Activated CD8-positive, alpha-beta memory T cell treated with anti-CD3 and anti-CD28 coated beads, Interleukin-2, amount 10 ng/mL, durations not matched to agents 7 days and 5 days (primary cell): Measurements from ENCODE around the gene IL15RA. TPM values are rescaled to one million over a fixed set of nuclear protein-coding genes. Genes with fewer than 3 reads are reported as not detected.
"Not testable (repeated sequence)": the region's sequence is repeated elsewhere in the genome, so short reads cannot be mapped to it uniquely, and the experiment has no call there.

ENCODE experiments used
- ATAC-seq: fragments of 150-1000 bp; cut with Tn5 transposase; one replicate; pipeline ENCODE4 v1.10.0; 2021; ENCODE audit warnings: moderate library complexity
- CTCF ChIA-PET: fragments of 350-600 bp; sonication (Branson Sonifier 250); formaldehyde crosslinking; loops from one replicate; lab custom pipeline; 2021; ENCODE audit warnings: antibody characterized with exemption; lab: Charles Lee
- DNase-seq: peaks from one replicate; pipeline ENCODE4 v3.0.0-alpha.2; 2020
- H3K27ac Mint-ChIP-seq: one replicate; pipeline ENCODE4 v1.8.0; 2021; ENCODE audit warnings: mild to moderate bottlenecking, mixed read lengths
- H3K27me3 Mint-ChIP-seq: one replicate; pipeline ENCODE4 v1.8.0; 2021; ENCODE audit warnings: mixed read lengths
- H3K36me3 Mint-ChIP-seq: one replicate; pipeline ENCODE4 v1.8.0; 2021; ENCODE audit warnings: mild to moderate bottlenecking, mixed read lengths
- H3K4me1 Mint-ChIP-seq: one replicate; pipeline ENCODE4 v1.8.0; 2021; ENCODE audit warnings: mixed read lengths
- H3K4me3 Mint-ChIP-seq: one replicate; pipeline ENCODE4 v1.8.0; 2021; ENCODE audit warnings: mild to moderate bottlenecking, moderate library complexity, mixed read lengths
- H3K9me3 Mint-ChIP-seq: one replicate; pipeline ENCODE4 v1.8.0; 2022; ENCODE audit warnings: low read depth, mixed read lengths
- total RNA-seq, 2 experiments: library from RNA; stranded (reverse); gene quantifications; one replicate each; pipeline ENCODE4 v1.2.3, GENCODE V29; 2021

IL15RA gene
- total RNA-seq, 2 experiments from 2014 or later = 31.1 to 31.7 TPM

DNA sequence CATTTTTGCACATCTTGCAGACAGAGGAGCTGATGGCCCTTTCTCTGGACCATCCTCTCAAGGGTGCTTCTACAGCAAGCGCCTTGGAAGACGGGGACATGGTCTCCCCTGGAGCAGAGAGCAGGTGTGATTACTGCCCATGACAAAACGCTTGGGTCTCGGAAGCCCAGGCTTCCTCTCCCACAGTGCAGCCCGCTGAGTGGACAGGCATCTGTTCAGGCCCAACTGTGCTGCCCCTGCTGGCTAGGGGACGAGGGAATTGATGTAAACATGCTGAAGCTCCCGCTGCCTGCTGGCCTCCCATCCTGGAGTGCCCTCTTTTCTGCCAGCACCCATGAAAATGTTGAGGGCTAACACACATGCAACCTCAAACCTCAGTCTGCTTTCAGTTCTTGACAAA is 14.3 kb downstream of the IL15RA start:
- Mint-ChIP-seq H3K27me3 (no peaks in the 10 kb centered on the region), H3K4me1 (no peaks in the 10 kb centered on the region), H3K9me3 (no peaks in the 10 kb centered on the region), H3K4me3 (no peak overlapping the region), H3K36me3 (peaks cover 45% of the 10 kb centered on the region), H3K27ac (no peak overlapping the region)
- ATAC-seq = no peak
- no peak for DNase-seq
- CTCF ChIA-PET = interaction anchor here (0.6 kb wide), 1 partner anchor 78 kb away, joined by 3 read pairs; no protein-coding TSS in a partner anchor

DNA sequence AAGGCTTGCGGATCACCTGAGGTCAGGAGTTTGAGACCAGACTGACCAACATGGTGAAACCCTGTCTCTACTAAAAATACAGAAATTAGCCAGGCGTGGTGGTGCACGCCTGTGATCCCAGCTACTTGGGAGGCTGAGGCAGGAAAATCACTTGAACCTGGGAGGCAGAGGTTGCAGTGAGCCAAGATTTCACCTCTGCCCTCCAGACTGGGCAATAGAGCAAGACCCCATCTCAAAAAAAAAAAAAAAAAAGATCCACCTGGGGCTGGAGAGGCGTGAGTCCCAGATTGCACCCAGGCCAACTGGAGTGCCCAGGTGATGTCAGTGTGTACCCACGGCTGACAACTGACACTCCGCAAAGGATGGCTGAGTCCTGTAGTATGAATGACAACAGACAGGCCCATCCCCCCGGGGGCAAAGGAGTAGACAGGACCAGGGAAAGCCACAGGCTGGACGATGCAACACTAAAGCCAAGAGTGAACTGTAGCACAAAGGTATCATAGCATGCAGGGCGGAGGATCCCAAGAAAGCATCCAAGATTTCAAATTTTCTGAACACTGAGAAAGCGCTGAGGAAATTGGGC is 14.9 kb downstream of the IL15RA start:
- ATAC-seq, H3K27me3 Mint-ChIP-seq, H3K9me3 Mint-ChIP-seq, H3K4me3 Mint-ChIP-seq, H3K4me1 Mint-ChIP-seq, DNase-seq, H3K27ac Mint-ChIP-seq: not testable (repeated sequence)
- H3K36me3 Mint-ChIP-seq = peaks cover 44% of the 10 kb centered on the region
- CTCF ChIA-PET = interaction anchor here (0.6 kb wide), 1 partner anchor 77 kb away, joined by 3 read pairs; no protein-coding TSS in a partner anchor

DNA sequence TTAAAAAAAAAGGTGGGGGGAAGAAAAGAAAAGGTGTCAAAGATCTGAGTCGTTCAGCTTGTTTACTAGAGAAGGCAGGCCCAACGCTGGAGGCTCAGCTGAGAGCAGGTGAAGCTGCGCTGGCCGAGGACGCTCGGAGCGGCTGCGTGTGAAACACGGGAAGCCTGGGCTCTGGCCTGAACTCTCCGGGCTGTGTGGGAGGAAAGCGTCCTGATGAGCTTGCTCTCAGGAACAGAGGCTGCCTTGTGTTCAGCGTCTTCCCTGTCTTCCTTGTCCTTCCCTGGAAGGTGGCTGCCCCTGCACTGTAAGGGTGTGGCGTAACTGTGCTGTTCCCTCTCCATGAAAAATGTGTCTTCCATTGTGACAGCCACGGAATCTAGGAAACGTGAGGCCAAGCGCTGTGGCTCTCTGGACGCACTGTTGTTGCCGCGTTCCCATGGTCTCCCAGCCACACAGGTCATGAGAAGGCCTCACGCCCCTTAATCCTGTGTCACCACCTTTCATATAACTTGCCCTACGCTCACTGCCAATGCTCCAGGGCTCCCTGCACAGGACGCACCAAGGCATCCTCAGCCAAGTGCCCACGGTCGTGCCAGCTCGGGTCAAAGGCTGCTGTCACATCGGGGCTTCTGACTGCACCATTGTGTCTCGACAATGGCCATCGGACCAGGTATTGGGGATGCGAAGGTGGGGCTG is 15.8 kb downstream of the IL15RA start:
- Mint-ChIP-seq H3K27me3 (no peaks in the 10 kb centered on the region), H3K4me3 (no peak overlapping the region), H3K36me3 (peaks cover 41% of the 10 kb centered on the region), H3K9me3 (no peaks in the 10 kb centered on the region), H3K4me1 (no peaks in the 10 kb centered on the region), H3K27ac (no peak overlapping the region)
- ATAC-seq = no peak
- CTCF ChIA-PET = interaction anchor here (1.5 kb wide), 1 partner anchor 16 kb away, joined by 3 read pairs; the partner anchor contains the start of gene IL15RA
- no peak for DNase-seq

DNA sequence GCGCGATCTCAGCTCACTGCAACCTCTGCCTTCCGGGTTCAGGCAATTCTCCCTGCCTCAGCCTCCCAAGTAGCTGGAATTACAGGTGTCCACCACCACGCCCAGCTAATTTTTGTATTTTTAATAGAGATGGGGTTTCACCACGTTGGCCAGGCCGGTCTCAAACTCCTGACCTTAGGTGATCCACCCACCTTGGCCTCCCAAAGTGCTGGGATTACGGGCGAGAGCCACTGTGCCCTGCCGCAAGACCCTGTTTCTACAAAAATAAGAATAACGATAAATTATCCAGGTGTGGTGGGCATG is 16.4 kb downstream of the IL15RA start:
- H3K4me1 Mint-ChIP-seq, H3K27ac Mint-ChIP-seq, H3K4me3 Mint-ChIP-seq, DNase-seq, ATAC-seq, H3K9me3 Mint-ChIP-seq, H3K27me3 Mint-ChIP-seq: not testable (repeated sequence)
- peaks cover 46% of the 10 kb centered on the region for H3K36me3 Mint-ChIP-seq
- CTCF ChIA-PET = interaction anchor here (1.5 kb wide), 1 partner anchor 17 kb away, joined by 3 read pairs; the partner anchor contains the start of gene IL15RA

DNA sequence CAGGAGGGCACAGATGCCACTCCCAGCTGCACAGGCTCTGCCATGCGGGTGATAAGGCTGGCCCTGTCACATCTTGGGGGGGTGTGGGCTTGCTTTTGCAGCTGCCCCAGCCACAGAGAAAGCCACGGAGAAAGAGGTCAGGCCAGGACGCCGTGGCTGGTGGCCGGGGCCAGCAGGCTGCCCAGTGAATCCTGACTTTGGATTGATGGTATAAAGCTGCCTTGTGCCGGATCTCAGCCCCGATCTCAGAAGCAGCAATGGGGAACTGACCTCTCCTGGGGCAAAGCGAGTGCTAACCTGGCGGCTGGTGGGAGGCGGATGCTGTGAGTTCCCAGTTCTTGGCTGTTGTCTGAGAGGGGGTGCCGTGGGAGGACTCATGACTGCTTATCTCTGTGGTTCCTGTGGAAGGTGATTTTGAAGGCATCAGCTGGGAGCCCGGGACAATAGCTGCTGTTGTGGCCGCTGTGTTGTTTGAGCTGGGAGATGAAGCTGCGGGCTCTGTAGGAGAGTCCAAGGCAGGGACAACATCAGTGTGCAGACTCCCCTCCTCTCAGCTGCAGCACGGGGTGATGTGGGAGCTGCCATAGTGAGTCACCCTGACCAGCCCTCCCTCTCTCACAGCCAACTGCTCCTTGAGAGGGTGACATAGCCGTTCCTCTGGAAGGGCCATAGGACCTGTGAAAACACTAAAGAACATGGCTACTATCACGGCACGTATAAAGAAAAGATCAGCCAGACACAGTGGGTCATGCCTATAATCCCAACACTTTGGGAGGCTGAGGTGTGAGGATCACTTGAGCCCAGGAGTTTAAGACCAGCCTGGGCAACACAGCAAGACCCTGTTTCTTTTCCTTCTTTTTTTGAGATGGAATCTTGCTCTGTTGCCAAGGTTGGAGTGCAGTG is 17.0 kb downstream of the IL15RA start:
- H3K27me3 Mint-ChIP-seq = no peaks in the 10 kb centered on the region
- H3K27ac Mint-ChIP-seq = no peak overlapping the region
- H3K4me3 Mint-ChIP-seq = no peak overlapping the region
- ATAC-seq (no peak), DNase-seq (no peak)
- CTCF ChIA-PET = interaction anchor here (1.5 kb wide), 1 partner anchor 18 kb away, joined by 3 read pairs; the partner anchor contains the start of gene IL15RA
- peaks cover 45% of the 10 kb centered on the region for H3K36me3 Mint-ChIP-seq
- no peaks in the 10 kb centered on the region for H3K4me1 Mint-ChIP-seq
- H3K9me3 Mint-ChIP-seq = no peaks in the 10 kb centered on the region

DNA sequence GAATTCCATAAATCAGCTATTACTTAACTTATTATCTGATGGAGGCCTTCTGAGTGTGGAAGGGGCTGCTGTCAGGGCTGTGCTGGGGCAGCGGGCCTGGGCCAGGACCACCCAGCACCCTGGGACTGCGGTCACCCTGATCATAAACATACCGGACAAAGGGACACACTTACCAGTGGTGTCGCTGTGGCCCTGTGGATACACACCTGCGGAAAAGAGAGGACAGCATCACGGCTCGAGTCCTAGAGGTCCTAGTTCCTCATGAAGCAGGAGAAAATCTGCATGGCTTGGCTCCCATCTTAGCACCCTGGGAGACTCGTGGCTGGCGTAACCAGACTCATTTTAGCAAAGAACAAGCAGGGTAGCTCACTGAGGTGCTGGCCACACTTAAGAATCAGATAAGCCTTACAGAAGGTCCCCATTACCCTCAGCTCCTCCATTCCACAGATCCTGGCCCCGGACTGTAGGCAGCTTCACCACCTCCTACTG is 17.7 kb downstream of the IL15RA start:
- CTCF ChIA-PET = no interaction called here
- DNase-seq = no peak
- Mint-ChIP-seq H3K27me3 (no peaks in the 10 kb centered on the region), H3K9me3 (no peaks in the 10 kb centered on the region), H3K4me3 (no peak overlapping the region), H3K4me1 (no peaks in the 10 kb centered on the region), H3K27ac (no peak overlapping the region), H3K36me3 (peaks cover 41% of the 10 kb centered on the region)
- ATAC-seq = no peak

DNA sequence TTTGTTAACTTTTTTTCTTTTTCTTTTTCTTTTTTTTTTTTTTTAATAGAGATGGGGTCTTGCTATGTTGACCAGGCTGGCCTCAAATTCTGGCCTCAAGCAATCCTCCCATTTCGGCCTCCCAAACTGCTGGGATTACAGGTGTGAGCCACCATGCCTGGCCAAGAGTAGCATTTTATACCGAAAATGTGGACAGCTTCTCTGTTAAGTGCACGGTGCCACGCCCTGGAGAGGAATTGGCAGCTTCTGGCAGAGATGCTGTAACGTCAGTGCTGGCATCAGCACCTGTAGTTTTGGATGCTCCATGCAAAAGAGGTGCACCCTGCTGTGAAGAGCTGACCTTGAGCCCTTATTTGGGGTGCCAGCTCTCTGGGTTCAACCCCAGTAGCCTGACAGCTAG is 18.2 kb downstream of the IL15RA start:
- H3K9me3 Mint-ChIP-seq = no peaks in the 10 kb centered on the region
- DNase-seq (no peak), ATAC-seq (no peak)
- H3K27me3 Mint-ChIP-seq = no peaks in the 10 kb centered on the region
- peaks cover 39% of the 10 kb centered on the region for H3K36me3 Mint-ChIP-seq
- no peaks in the 10 kb centered on the region for H3K4me1 Mint-ChIP-seq
- H3K27ac Mint-ChIP-seq = no peak overlapping the region
- H3K4me3 Mint-ChIP-seq = no peak overlapping the region
- CTCF ChIA-PET = no interaction called here

DNA sequence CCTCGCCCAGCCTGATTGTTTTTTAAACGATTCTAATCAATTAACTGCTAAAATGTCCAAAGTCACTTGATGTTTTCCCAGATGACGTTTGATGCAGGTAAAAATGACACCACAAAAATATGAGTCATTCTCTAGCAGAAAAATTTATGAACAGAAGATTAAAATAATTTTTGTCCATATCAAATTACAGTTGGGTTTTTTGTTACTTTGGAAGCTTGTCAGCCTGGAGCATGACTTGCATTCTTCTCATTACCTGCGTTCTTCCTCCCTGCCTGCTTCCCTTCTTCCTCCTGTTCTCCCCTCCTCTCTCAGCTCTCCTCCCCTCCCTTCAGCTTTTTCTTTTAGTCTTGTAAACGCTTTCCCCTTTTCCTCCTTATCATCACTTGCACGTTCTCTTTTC is 18.7 kb downstream of the IL15RA start:
- Mint-ChIP-seq H3K4me3 (no peak overlapping the region), H3K4me1 (no peaks in the 10 kb centered on the region), H3K27ac (no peak overlapping the region), H3K27me3 (no peaks in the 10 kb centered on the region), H3K36me3 (peaks cover 38% of the 10 kb centered on the region), H3K9me3 (no peaks in the 10 kb centered on the region)
- ATAC-seq (no peak), DNase-seq (no peak)
- CTCF ChIA-PET = no interaction called here

DNA sequence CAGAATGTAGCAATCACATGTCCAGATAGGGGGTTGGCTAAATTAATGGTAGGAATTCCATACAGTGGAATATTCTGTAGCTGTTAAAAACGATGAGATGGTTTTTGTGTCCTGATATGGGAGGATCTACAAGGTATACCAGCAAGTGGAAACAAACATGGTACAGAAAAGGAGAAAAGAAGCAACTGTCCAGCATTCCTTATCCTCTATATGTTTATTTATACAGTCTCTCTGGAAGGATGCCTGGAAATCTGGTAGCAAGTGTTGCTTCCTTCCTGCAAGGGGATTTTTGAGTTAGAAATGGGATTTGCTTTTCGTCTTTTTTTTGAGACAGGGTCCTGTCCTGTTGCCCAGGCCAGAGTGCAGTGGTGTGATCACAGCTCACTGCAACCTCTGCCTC is 19.3 kb downstream of the IL15RA start:
- H3K36me3 Mint-ChIP-seq = peaks cover 36% of the 10 kb centered on the region
- H3K9me3 Mint-ChIP-seq = no peaks in the 10 kb centered on the region
- DNase-seq = no peak
- H3K4me3 Mint-ChIP-seq = no peak overlapping the region
- H3K4me1 Mint-ChIP-seq = no peaks in the 10 kb centered on the region
- ATAC-seq = no peak
- no peak overlapping the region for H3K27ac Mint-ChIP-seq
- CTCF ChIA-PET = no interaction called here
- H3K27me3 Mint-ChIP-seq = no peaks in the 10 kb centered on the region

DNA sequence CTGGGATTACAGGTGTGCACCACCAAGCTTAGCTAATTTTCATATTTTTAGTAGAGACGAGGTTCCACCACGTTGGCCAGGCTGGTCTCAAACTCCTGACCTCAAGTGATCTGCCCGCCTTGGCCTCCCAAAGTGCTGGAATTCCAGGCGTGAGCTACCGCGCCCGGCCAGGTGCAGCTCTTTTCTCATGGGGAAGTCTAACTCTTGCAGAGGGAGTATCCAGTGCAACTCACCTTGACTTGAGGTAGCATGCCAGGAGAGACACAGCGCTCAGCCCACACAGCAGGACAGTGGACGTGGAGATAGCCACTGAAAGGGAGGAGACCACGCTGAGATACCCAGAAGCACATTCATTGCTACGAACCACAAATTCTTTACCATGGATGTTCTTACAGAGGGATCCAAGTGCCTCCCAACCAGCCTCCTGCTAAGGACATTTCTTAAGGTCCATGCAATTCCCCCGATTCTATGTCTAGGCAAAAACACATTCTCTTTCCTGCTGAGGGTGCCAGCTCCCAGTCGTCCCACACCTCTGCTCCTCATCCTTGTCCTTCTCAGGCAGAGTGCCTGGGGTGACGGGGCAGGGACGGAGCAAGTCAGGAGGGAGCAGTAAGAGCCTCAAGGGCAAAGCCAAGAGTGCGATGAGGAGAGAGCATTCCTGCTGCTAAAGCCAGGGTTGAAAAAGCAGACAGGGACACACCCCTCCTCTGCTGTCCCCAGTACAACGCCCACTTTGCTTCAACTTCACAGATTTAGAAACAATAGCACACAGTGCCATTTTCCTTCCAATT is 21.0 kb downstream of the IL15RA start:
- Mint-ChIP-seq H3K9me3 (no peaks in the 10 kb centered on the region), H3K36me3 (peaks cover 35% of the 10 kb centered on the region), H3K27me3 (no peaks in the 10 kb centered on the region), H3K27ac (no peak overlapping the region), H3K4me1 (no peaks in the 10 kb centered on the region), H3K4me3 (no peak overlapping the region)
- ATAC-seq (no peak), DNase-seq (no peak)
- CTCF ChIA-PET = no interaction called here

DNA sequence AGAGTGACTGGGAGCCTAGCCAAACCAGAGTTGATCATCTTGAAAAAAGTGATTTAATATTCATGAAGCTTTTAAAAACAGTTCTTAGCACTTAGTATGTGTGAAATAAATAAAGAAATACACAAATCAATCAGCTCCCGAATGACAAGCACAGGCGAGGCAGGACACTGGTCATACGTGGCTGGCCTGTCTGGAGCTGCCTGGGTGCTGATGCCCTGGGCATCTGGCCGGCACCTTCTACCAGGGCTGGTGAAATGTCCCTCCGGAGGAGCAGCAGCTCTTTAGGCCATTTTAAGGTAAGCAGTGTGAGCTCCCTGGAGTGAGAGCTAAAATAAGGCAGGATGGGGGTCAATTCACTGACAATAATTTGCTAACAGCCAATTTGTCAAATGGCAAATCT is 23.7 kb downstream of the IL15RA start:
- H3K27me3 Mint-ChIP-seq = no peaks in the 10 kb centered on the region
- no peak overlapping the region for H3K27ac Mint-ChIP-seq
- peaks cover 20% of the 10 kb centered on the region for H3K36me3 Mint-ChIP-seq
- H3K4me1 Mint-ChIP-seq = no peaks in the 10 kb centered on the region
- H3K4me3 Mint-ChIP-seq = no peak overlapping the region
- H3K9me3 Mint-ChIP-seq = no peaks in the 10 kb centered on the region
- DNase-seq (no peak), ATAC-seq (no peak)
- CTCF ChIA-PET = no interaction called here

DNA sequence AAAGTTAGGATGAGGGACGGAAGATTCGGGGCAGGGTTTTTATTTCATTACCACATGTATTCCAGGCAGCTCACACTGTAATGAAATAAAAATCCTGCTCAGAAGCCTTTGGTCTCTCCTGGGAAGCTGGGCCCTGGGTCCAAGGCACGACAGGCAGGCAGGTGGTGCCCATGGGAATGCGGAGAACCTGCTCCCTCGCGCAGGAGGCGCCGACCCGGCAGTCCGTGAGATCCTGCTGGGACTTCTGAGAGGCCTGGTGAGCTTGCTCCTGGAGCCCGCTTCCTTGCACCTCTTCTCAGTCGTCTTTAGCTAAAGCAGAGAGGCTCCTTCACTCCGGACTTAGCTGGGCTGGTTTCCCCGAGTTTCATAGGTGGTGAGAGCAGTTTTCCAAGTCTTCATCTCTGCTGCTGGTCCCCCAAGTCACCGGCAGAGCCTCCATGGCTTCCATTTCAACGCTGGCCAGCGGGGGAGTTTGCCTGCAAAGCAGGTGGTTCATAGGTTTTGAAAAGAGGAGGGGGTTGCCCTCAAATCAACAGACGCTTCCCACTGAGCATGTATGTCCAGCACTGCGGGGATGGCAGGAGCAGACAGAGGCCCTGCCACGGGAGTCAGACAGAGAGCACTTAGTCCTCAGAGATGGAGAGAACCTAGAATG is 24.5 kb downstream of the IL15RA start:
- CTCF ChIA-PET = no interaction called here
- peaks cover 18% of the 10 kb centered on the region for H3K36me3 Mint-ChIP-seq
- no peaks in the 10 kb centered on the region for H3K27me3 Mint-ChIP-seq
- no peak overlapping the region for H3K4me3 Mint-ChIP-seq
- no peaks in the 10 kb centered on the region for H3K4me1 Mint-ChIP-seq
- no peak for ATAC-seq
- no peak for DNase-seq
- H3K27ac Mint-ChIP-seq = no peak overlapping the region
- no peaks in the 10 kb centered on the region for H3K9me3 Mint-ChIP-seq
